Neural cell (in vitro differentiated cells): ENCODE results near the gene TEX2. TPM values are rescaled to one million over a fixed set of nuclear protein-coding genes. Genes with fewer than 3 reads are reported as not detected.

ENCODE experiments used
- H2AFZ ChIP-seq: fragments of 200-600, 300-800 bp; sonication (generic), shearing (Covaris generic); 2 replicates; pipeline ENCODE4 v1.6.0; 2014; ENCODE audit warnings: low read depth, mild to moderate bottlenecking, antibody characterized with exemption, low read length, moderate library complexity
- H3F3A ChIP-seq: fragments of 200-600 bp; shearing (Covaris generic); 2 replicates; pipeline ENCODE4 v1.6.1; 2016; ENCODE audit warnings: mild to moderate bottlenecking, moderate library complexity, mixed read lengths, antibody characterized with exemption, low read length; ENCODE audit not compliant: insufficient read depth, poor library complexity, severe bottlenecking
- H3K27ac ChIP-seq: fragments of 200-600, 300-800 bp; sonication (generic), shearing (Covaris generic); 2 replicates; pipeline ENCODE4 v1.5.1; 2014; ENCODE audit warnings: mild to moderate bottlenecking, low read length, moderate library complexity
- H3K27me3 ChIP-seq: fragments of 300-800, 200-600 bp; sonication (generic), shearing (Covaris generic); 2 replicates; pipeline ENCODE4 v1.6.0; 2014; ENCODE audit warnings: mild to moderate bottlenecking, low read depth, low read length, moderate library complexity; ENCODE audit not compliant: insufficient read depth
- H3K36me3 ChIP-seq: fragments of 300-800, 200-600 bp; sonication (generic), shearing (Covaris generic); 2 replicates; pipeline ENCODE4 v1.5.1; 2014; ENCODE audit warnings: mild to moderate bottlenecking, antibody characterized with exemption, low read length, moderate library complexity; ENCODE audit not compliant: insufficient read depth
- H3K4me2 ChIP-seq: fragments of 300-800, 200-600 bp; sonication (generic), shearing (Covaris generic); 2 replicates; pipeline ENCODE4 v1.6.0; 2014; ENCODE audit warnings: mild to moderate bottlenecking, low read length
- H3K4me3 ChIP-seq: fragments of 300-800, 200-600 bp; sonication (generic), shearing (Covaris generic); 2 replicates; pipeline ENCODE4 v1.5.1; 2014; ENCODE audit warnings: mild to moderate bottlenecking, low read length, moderate library complexity
- H3K79me2 ChIP-seq: fragments of 200-600 bp; shearing (Covaris generic); replicated peaks from 2 replicates; pipeline ENCODE4 v1.6.0; 2014; ENCODE audit warnings: mild to moderate bottlenecking, low read length, moderate library complexity; ENCODE audit not compliant: insufficient read depth
- H3K9ac ChIP-seq: fragments of 300-800, 200-600 bp; sonication (generic), shearing (Covaris generic); 2 replicates; pipeline ENCODE4 v1.6.1; 2016; ENCODE audit warnings: mild to moderate bottlenecking, low read length, mixed read lengths
- H3K9me2 ChIP-seq: fragments of 200-600 bp; shearing (Covaris generic); 2 replicates; pipeline ENCODE4 v1.6.1; 2016; ENCODE audit warnings: mild to moderate bottlenecking, low read length, mixed read lengths; ENCODE audit not compliant: insufficient read depth
- H3K9me3 ChIP-seq: fragments of 200-600, 300-800 bp; sonication (generic), shearing (Covaris generic); 2 replicates; pipeline ENCODE4 v1.6.1; 2016; ENCODE audit warnings: mild to moderate bottlenecking, mixed run types, low read length, moderate library complexity, mixed read lengths
- H4K20me1 ChIP-seq: fragments of 200-600 bp; shearing (Covaris generic); 2 replicates; pipeline ENCODE4 v1.6.1; 2016; ENCODE audit warnings: mild to moderate bottlenecking, mixed run types; ENCODE audit not compliant: insufficient read depth
- CTCF ChIP-seq: fragments of 450-650 bp; IDR thresholded peaks from 2 replicates; pipeline ENCODE4 v1.5.1; 2014; ENCODE audit warnings: antibody characterized with exemption, mild to moderate bottlenecking, moderate library complexity; ENCODE audit not compliant: poor library complexity, severe bottlenecking
- EP300 ChIP-seq: fragments of 450-650 bp; conservative IDR thresholded peaks from 2 replicates; pipeline ENCODE4 v1.6.1; 2014; ENCODE audit warnings: antibody characterized with exemption, mild to moderate bottlenecking, moderate library complexity; ENCODE audit not compliant: poor library complexity, severe bottlenecking
- EZH2 ChIP-seq: fragments of 200-600, 300-800 bp; shearing (Covaris generic), sonication (generic); IDR thresholded peaks from 2 replicates; pipeline ENCODE4 v1.6.1; 2014; ENCODE audit warnings: antibody characterized with exemption, low read length, borderline replicate concordance, mild to moderate bottlenecking; ENCODE audit not compliant: insufficient read depth, poor library complexity, severe bottlenecking
- MXI1 ChIP-seq: fragments of 450-650 bp; conservative IDR thresholded peaks from 2 replicates; pipeline ENCODE4 v1.6.1; 2014; ENCODE audit warnings: antibody characterized with exemption, mild to moderate bottlenecking; ENCODE audit not compliant: poor library complexity, severe bottlenecking
- POLR2AphosphoS5 ChIP-seq: IDR thresholded peaks from 2 replicates; pipeline ENCODE4 v1.6.1; 2012
- RAD21 ChIP-seq: fragments of 450-650 bp; conservative IDR thresholded peaks from 2 replicates; pipeline ENCODE4 v1.6.1; 2014; ENCODE audit warnings: antibody characterized with exemption, mild to moderate bottlenecking, moderate library complexity
- REST ChIP-seq: IDR thresholded peaks from 2 replicates; pipeline ENCODE4 v1.6.1; 2012; ENCODE audit warnings: borderline replicate concordance
- SMC3 ChIP-seq: fragments of 450-650 bp; conservative IDR thresholded peaks from 2 replicates; pipeline ENCODE4 v1.6.1; 2014; ENCODE audit warnings: antibody characterized with exemption, mild to moderate bottlenecking, moderate library complexity; ENCODE audit not compliant: poor library complexity
- TAF1 ChIP-seq: IDR thresholded peaks from 2 replicates; pipeline ENCODE4 v1.6.1; 2012; ENCODE audit warnings: low read depth
- polyA plus RNA-seq: library from polyadenylated mRNA; depleted of rRNA; stranded (reverse); fragments of >200 nt; gene quantifications from 2 replicates; pipeline ENCODE4 v1.2.3, GENCODE V29; 2014

TEX2 gene
- polyA plus RNA-seq, 1 donor from 2014 or later = 19.7 TPM

- Histone ChIP-seq H3K9me3 (no peaks in the 10 kb centered on the region), H3K4me2 (no peak overlapping the region), H3K27ac (no peak overlapping the region), H2AFZ (no peak overlapping the region), H3F3A (no peaks in the 10 kb centered on the region), H3K9me2 (no peaks in the 10 kb centered on the region), H3K4me3 (no peak overlapping the region), H3K36me3 (no peaks in the 10 kb centered on the region), H3K9ac (no peak overlapping the region), H3K79me2 (peaks cover 6% of the 10 kb centered on the region), H3K27me3 (peaks cover 5% of the 10 kb centered on the region), H4K20me1 (no peaks in the 10 kb centered on the region)
- no peak for TF ChIP-seq MXI1
- TF ChIP-seq RAD21 = no peak
- TF ChIP-seq TAF1 = no peak
- TF ChIP-seq EP300 = no peak
- TF ChIP-seq SMC3 = no peak
- TF ChIP-seq POLR2AphosphoS5 = no peak
- TF ChIP-seq EZH2 = no peak
- TF ChIP-seq CTCF = no peak
Measured at GRCh38 chr17:64260886-64261285, 2.2 kb downstream of the TEX2 start.

- H3K4me3 ChIP-seq = no peak overlapping the region
- no peaks in the 10 kb centered on the region for H3F3A ChIP-seq
- H3K4me2 ChIP-seq = no peak overlapping the region
- H2AFZ ChIP-seq = no peak overlapping the region
- H3K9me3 ChIP-seq = no peaks in the 10 kb centered on the region
- no peak overlapping the region for H3K27ac ChIP-seq
- no peaks in the 10 kb centered on the region for H3K9me2 ChIP-seq
- H3K36me3 ChIP-seq = no peaks in the 10 kb centered on the region
- H3K9ac ChIP-seq = no peak overlapping the region
- peaks cover 6% of the 10 kb centered on the region for H3K79me2 ChIP-seq
- H4K20me1 ChIP-seq = no peaks in the 10 kb centered on the region
- TF ChIP-seq EP300 = no peak
- no peak for TF ChIP-seq POLR2AphosphoS5
- TF ChIP-seq MXI1 = no peak
- no peak for TF ChIP-seq RAD21
- no peak for TF ChIP-seq CTCF
- no peak for TF ChIP-seq EZH2
- no peak for TF ChIP-seq TAF1
- TF ChIP-seq REST = no peak
- no peak for TF ChIP-seq SMC3
- H3K27me3 ChIP-seq = peaks cover 5% of the 10 kb centered on the region
Measured at GRCh38 chr17:64259922-64260321, 3.1 kb downstream of the TEX2 start.
